H9 (cell line): ENCODE measurements around the gene CYP19A1. TPM values are rescaled to one million over a fixed set of nuclear protein-coding genes. Genes with fewer than 3 reads are reported as not detected.

Experiments used
- DNase-seq: peaks from one replicate; pipeline ENCODE4 v3.0.0-alpha.2; 2017
- H2AFZ ChIP-seq: one replicate; pipeline ENCODE4 v1.6.1; 2013; ENCODE audit warnings: mild to moderate bottlenecking, low read length, control low read depth, moderate library complexity
- H2AK5ac ChIP-seq: 2 replicates; pipeline ENCODE4 v1.6.1; 2013; ENCODE audit warnings: low read length, control low read depth, mixed read lengths; ENCODE audit not compliant: insufficient read length
- H2BK120ac ChIP-seq: one replicate; pipeline ENCODE4 v1.6.1; 2013; ENCODE audit warnings: low read depth, mild to moderate bottlenecking, low read length, control low read depth, inconsistent platforms; ENCODE audit not compliant: poor library complexity, severe bottlenecking
- H2BK12ac ChIP-seq: 2 replicates; pipeline ENCODE4 v1.6.1; 2013; ENCODE audit warnings: low read length, control low read depth, mixed read lengths, low read depth; ENCODE audit not compliant: insufficient read length
- H2BK15ac ChIP-seq: 2 replicates; pipeline ENCODE4 v1.6.1; 2013; ENCODE audit warnings: low read depth, low read length, control low read depth
- H2BK20ac ChIP-seq: one replicate; pipeline ENCODE4 v1.6.1; 2013; ENCODE audit warnings: low read depth, mild to moderate bottlenecking, low read length, control low read depth, inconsistent platforms; ENCODE audit not compliant: poor library complexity, severe bottlenecking
- H2BK5ac ChIP-seq: 2 replicates; pipeline ENCODE4 v1.6.1; 2013; ENCODE audit warnings: low read length, control low read depth, mixed read lengths; ENCODE audit not compliant: insufficient read length
- H3K14ac ChIP-seq: 2 replicates; pipeline ENCODE4 v1.6.1; 2013; ENCODE audit warnings: low read length, control low read depth; ENCODE audit not compliant: insufficient read depth
- H3K18ac ChIP-seq: 2 replicates; pipeline ENCODE4 v1.6.1; 2013; ENCODE audit warnings: low read depth, mild to moderate bottlenecking, mixed read lengths, low read length, control low read depth; ENCODE audit not compliant: insufficient read length
- H3K23ac ChIP-seq: 2 replicates; pipeline ENCODE4 v1.6.1; 2013; ENCODE audit warnings: low read length, control low read depth, mixed read lengths, low read depth; ENCODE audit not compliant: insufficient read length
- H3K23me2 ChIP-seq: 2 replicates; pipeline ENCODE4 v1.6.1; 2013; ENCODE audit warnings: low read depth, mild to moderate bottlenecking, mixed read lengths, low read length, control low read depth; ENCODE audit not compliant: insufficient read length, poor library complexity, severe bottlenecking
- H3K27ac ChIP-seq: 2 replicates; pipeline ENCODE4 v1.5.1; 2013; ENCODE audit warnings: low read length, control low read depth, mixed read lengths, low read depth; ENCODE audit not compliant: insufficient read length
- H3K27me3 ChIP-seq: 2 replicates; pipeline ENCODE4 v1.6.1; 2013; ENCODE audit warnings: low read length, control low read depth, inconsistent platforms; ENCODE audit not compliant: insufficient read depth
- H3K4ac ChIP-seq: 2 replicates; pipeline ENCODE4 v1.6.1; 2013; ENCODE audit warnings: low read depth, mild to moderate bottlenecking, control low read depth, inconsistent platforms, low read length, moderate library complexity
- H3K4me1 ChIP-seq: 2 replicates; pipeline ENCODE4 v1.6.1; 2013; ENCODE audit warnings: low read length, control low read depth, inconsistent platforms; ENCODE audit not compliant: insufficient read depth
- H3K4me2 ChIP-seq: 2 replicates; pipeline ENCODE4 v1.6.1; 2013; ENCODE audit warnings: low read length, control low read depth, mixed read lengths; ENCODE audit not compliant: insufficient read length, insufficient read depth
- H3K56ac ChIP-seq: 2 replicates; pipeline ENCODE4 v1.6.1; 2013; ENCODE audit warnings: low read depth, mild to moderate bottlenecking, mixed read lengths, low read length, control low read depth; ENCODE audit not compliant: insufficient read length
- H3K79me1 ChIP-seq: 2 replicates; pipeline ENCODE4 v1.6.1; 2013; ENCODE audit warnings: low read depth, mild to moderate bottlenecking, moderate library complexity, low read length, control low read depth, inconsistent platforms; ENCODE audit not compliant: insufficient read depth, poor library complexity, severe bottlenecking
- H3K79me2 ChIP-seq: 2 replicates; pipeline ENCODE4 v1.6.1; 2013; ENCODE audit warnings: low read length, control low read depth, inconsistent platforms; ENCODE audit not compliant: insufficient read depth
- H3K9ac ChIP-seq: 2 replicates; pipeline ENCODE4 v1.6.1; 2013; ENCODE audit warnings: low read length, control low read depth, mixed read lengths; ENCODE audit not compliant: insufficient read length; ENCODE audit errors: extremely low read depth
- H3K9me3 ChIP-seq: one replicate; pipeline ENCODE4 v1.6.1; 2013; ENCODE audit warnings: low read depth, low read length, inconsistent platforms; ENCODE audit not compliant: control insufficient read depth
- H3T11ph ChIP-seq: one replicate; pipeline ENCODE4 v1.6.1; 2013; ENCODE audit warnings: mild to moderate bottlenecking, low read length, control low read depth, inconsistent platforms
- H4K20me1 ChIP-seq: one replicate; pipeline ENCODE4 v1.6.1; 2013; ENCODE audit not compliant: control insufficient read depth, insufficient read length, insufficient read depth
- H4K5ac ChIP-seq: 2 replicates; pipeline ENCODE4 v1.6.1; 2013; ENCODE audit warnings: low read depth, mild to moderate bottlenecking, mixed read lengths, low read length, control low read depth; ENCODE audit not compliant: insufficient read length
- H4K8ac ChIP-seq: replicated peaks from 2 replicates; pipeline ENCODE4 v1.6.1; 2013; ENCODE audit warnings: low read length, control low read depth, mixed read lengths, low read depth; ENCODE audit not compliant: insufficient read length
- H4K91ac ChIP-seq: 2 replicates; pipeline ENCODE4 v1.6.1; 2013; ENCODE audit warnings: low read depth, mild to moderate bottlenecking, moderate library complexity, mixed read lengths, low read length, control low read depth; ENCODE audit not compliant: insufficient read length
- H3K27ac Mint-ChIP-seq, 3 experiments: 2 replicates in 2 of 3; 3 replicates in 1 of 3; pipeline ENCODE4 v1.8.0; 2020 to 2021; ENCODE audit warnings: mixed read lengths in 3 of 3, mild to moderate bottlenecking in 1 of 3, moderate library complexity in 1 of 3
- H3K27me3 Mint-ChIP-seq: 2 replicates; pipeline ENCODE4 v1.8.0; 2021; ENCODE audit warnings: low read depth, mild to moderate bottlenecking, moderate library complexity, mixed read lengths
- H3K36me3 Mint-ChIP-seq, 3 experiments: 2 replicates in 2 of 3; 3 replicates in 1 of 3; pipeline ENCODE4 v1.8.0; 2020 to 2021; ENCODE audit warnings: low read depth in 3 of 3, mixed read lengths in 3 of 3; ENCODE audit not compliant: insufficient read depth in 1 of 3
- H3K4me1 Mint-ChIP-seq, 2 experiments: 2 replicates each; pipeline ENCODE4 v1.8.0; 2020; ENCODE audit warnings: mixed read lengths in 2 of 2
- H3K4me3 Mint-ChIP-seq, 2 experiments: 2 replicates in 1 of 2; 3 replicates in 1 of 2; pipeline ENCODE4 v1.8.0; 2020 to 2021; ENCODE audit warnings: mild to moderate bottlenecking in 2 of 2, mixed read lengths in 2 of 2, moderate library complexity in 1 of 2
- H3K9me3 Mint-ChIP-seq, 2 experiments: 2 replicates in 1 of 2; 3 replicates in 1 of 2; pipeline ENCODE4 v1.8.0; 2020; ENCODE audit warnings: mild to moderate bottlenecking in 2 of 2, mixed read lengths in 2 of 2, moderate library complexity in 1 of 2
- CTCF ChIP-seq: fragments of 200-600 bp; sonication (generic); conservative IDR thresholded peaks from 3 replicates; pipeline ENCODE4 v1.8.0; 2021; ENCODE audit warnings: antibody characterized with exemption, mild to moderate bottlenecking
- WGBS: extraction: QIAGEN DNeasy Blood & Tissue Kit; methylation state at CpG from one replicate; pipeline ENCODE4 v1.1.7; 2013; ENCODE audit warnings: missing lambda C conversion rate, low lambda C conversion rate, mixed read lengths; ENCODE audit not compliant: insufficient read length; ENCODE audit errors: extremely low coverage; 5-methylcytosine and 5-hydroxymethylcytosine counted together
- total RNA-seq: library from RNA; stranded (reverse); gene quantifications from 2 replicates; pipeline ENCODE4 v1.2.1, GENCODE V29; 2021

Gene CYP19A1
- total RNA-seq, 1 experiment from 2014 or later, result not detected

GRCh38 chr15:51237816-51238215 is 100.6 kb downstream of the CYP19A1 start:
- H4K91ac ChIP-seq, result no peak overlapping the region
- no peak overlapping the region for H2BK20ac ChIP-seq
- no peak overlapping the region for H3K23ac ChIP-seq
- Mint-ChIP-seq H3K9me3 (no peaks in the 10 kb centered on the region), H3K27ac (no peak overlapping the region), H3K4me3 (no peak overlapping the region), H3K4me1 (peaks cover 33 to 38% of the 10 kb centered on the region in 2 experiments), H3K27me3 (peaks cover 3% of the 10 kb centered on the region), H3K36me3 (no peaks in the 10 kb centered on the region; a peak in 1 of 7 replicates)
- no peaks in the 10 kb centered on the region for H4K20me1 ChIP-seq
- H3K27me3 ChIP-seq, result no peaks in the 10 kb centered on the region
- H3K9me3 ChIP-seq, result no peaks in the 10 kb centered on the region
- no peak overlapping the region for H3K9ac ChIP-seq
- H4K5ac ChIP-seq, result no peak overlapping the region
- WGBS, result no CpG with 5 or more reads among the region's 3 CpGs
- H3K23me2 ChIP-seq, result no peaks in the 10 kb centered on the region
- no peak overlapping the region for H3T11ph ChIP-seq
- no peak overlapping the region for H2BK5ac ChIP-seq
- no peak for DNase-seq
- no peaks in the 10 kb centered on the region for H3K79me2 ChIP-seq
- H2BK120ac ChIP-seq, result no peak overlapping the region
- no peak overlapping the region for H2AK5ac ChIP-seq
- no peak overlapping the region for H3K4me2 ChIP-seq
- H2AFZ ChIP-seq, result no peak overlapping the region
- H4K8ac ChIP-seq, result no peak overlapping the region
- peaks cover 7% of the 10 kb centered on the region; the same call in 1 of the 2 replicates for H3K4me1 ChIP-seq
- no peak overlapping the region for H3K14ac ChIP-seq
- H3K56ac ChIP-seq, result no peak overlapping the region
- TF ChIP-seq CTCF, result no peak
- H3K79me1 ChIP-seq, result no peaks in the 10 kb centered on the region
- no peak overlapping the region for H2BK15ac ChIP-seq
- no peak overlapping the region for H3K18ac ChIP-seq
- no peak overlapping the region for H2BK12ac ChIP-seq
- H3K27ac ChIP-seq, result no peak overlapping the region
- no peak overlapping the region for H3K4ac ChIP-seq
